ENCODE results near the gene CADM2.

Gene CADM2

DNA sequence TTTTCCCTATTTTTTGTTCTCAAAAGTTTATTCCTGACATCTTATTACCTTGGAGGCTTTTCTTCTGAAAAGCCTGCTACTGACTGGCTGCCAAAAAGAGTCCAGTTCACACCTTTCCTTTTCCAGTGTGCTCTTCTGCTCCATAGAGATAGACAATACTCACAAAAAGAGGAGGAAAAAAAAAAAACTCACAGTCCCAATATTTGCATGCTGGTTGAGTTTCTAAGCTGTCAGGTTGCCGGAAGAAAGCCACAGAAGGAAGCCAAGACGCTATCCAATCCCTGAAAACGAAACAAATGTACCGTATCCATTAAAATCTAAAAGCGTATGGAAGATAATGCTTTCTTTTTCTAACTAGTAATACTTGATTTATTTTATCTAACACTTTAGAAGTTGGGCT, 299.5 kb downstream of the CADM2 start:
- no peak for DNase-seq (ENCODE audit: low read depth)
- no peak overlapping the region for H3K4me3 ChIP-seq (ENCODE audit: low read depth, low read length)
- in situ Hi-C loops (cut with HindIII; ENCODE audit: low sequenced_read_pairs), result no loop called here
- TF ChIP-seq, protein P1, sequence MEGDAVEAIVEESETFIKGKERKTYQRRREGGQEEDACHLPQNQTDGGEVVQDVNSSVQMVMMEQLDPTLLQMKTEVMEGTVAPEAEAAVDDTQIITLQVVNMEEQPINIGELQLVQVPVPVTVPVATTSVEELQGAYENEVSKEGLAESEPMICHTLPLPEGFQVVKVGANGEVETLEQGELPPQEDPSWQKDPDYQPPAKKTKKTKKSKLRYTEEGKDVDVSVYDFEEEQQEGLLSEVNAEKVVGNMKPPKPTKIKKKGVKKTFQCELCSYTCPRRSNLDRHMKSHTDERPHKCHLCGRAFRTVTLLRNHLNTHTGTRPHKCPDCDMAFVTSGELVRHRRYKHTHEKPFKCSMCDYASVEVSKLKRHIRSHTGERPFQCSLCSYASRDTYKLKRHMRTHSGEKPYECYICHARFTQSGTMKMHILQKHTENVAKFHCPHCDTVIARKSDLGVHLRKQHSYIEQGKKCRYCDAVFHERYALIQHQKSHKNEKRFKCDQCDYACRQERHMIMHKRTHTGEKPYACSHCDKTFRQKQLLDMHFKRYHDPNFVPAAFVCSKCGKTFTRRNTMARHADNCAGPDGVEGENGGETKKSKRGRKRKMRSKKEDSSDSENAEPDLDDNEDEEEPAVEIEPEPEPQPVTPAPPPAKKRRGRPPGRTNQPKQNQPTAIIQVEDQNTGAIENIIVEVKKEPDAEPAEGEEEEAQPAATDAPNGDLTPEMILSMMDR (IDR thresholded peaks at IDR 0.05; ENCODE audit: low read depth, low read length, missing control alignments), result no peak

DNA sequence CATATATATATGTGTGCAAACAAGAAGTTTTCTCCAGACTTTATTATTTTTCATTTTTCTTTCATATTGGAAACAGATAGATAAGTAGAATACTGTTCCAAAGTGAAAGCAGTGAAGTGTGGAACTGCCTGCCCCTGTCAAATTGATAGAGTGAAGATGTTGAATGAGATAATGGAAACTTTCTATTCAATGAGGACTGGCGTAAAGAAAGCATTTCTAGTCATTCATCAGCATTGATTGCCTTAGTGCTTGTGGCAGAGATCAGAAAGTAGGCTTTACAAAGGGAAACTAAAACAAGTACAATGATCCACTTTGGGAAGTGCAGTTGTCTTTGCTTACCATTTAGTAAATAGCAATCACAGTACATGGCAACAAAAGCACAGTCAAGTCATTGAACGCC, 300.0 kb downstream of the CADM2 start:
- TF ChIP-seq, protein P1 (IDR thresholded peaks at IDR 0.05; ENCODE audit: low read depth, low read length, missing control alignments), result no peak
- H3K4me3 ChIP-seq (ENCODE audit: low read depth, low read length), result no peak overlapping the region
- in situ Hi-C loops (cut with HindIII; ENCODE audit: low sequenced_read_pairs), result no loop called here
- no peak for DNase-seq (ENCODE audit: low read depth)

DNA sequence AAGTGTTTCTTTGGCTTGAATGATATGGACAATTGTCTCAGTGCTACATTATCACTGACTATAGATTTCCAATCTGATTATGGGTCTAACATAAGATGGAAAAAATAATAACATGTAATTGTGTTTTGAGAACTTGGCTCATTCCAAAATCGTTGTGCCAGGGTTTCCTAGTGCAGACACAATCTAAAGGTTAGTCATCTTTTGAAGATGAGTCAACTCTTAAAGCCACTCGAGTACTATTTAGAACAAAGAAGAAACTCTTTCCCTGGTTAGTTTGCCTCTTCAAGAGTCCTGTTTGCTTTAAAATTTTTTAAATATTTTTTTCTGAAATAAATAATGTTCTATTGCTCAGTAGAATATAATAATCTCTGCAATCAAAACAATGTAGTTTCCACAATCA, 301.0 kb downstream of the CADM2 start:
- in situ Hi-C loops (cut with HindIII; ENCODE audit: low sequenced_read_pairs), result no loop called here
- DNase-seq (ENCODE audit: low read depth), result no peak
- TF ChIP-seq, protein P1 (IDR thresholded peaks at IDR 0.05; ENCODE audit: low read depth, low read length, missing control alignments), result no peak
- no peak overlapping the region for H3K4me3 ChIP-seq (ENCODE audit: low read depth, low read length)

DNA sequence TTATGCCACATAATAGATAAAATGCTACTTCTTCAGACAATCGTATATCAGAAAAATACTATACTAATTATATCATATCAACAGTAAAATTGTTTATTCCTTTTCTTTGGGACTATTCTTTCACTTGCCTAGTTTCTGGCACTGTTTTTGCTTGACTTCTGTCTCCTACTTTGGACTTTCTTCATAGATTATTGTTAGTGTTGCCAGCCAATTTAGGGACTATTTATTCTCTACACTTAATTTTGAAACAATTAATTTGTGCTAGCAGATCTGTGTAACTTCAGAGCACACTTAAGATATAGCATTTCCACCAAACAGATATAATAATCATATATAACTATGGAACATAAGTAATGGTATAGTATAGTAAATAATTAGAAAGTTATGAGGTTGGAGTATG, 305.6 kb downstream of the CADM2 start:
- TF ChIP-seq, protein P1 (IDR thresholded peaks at IDR 0.05; ENCODE audit: low read depth, low read length, missing control alignments), result no peak
- no peak overlapping the region for H3K4me3 ChIP-seq (ENCODE audit: low read depth, low read length)
- in situ Hi-C loops (cut with HindIII; ENCODE audit: low sequenced_read_pairs), result no loop called here
- no peak for DNase-seq (ENCODE audit: low read depth)

DNA sequence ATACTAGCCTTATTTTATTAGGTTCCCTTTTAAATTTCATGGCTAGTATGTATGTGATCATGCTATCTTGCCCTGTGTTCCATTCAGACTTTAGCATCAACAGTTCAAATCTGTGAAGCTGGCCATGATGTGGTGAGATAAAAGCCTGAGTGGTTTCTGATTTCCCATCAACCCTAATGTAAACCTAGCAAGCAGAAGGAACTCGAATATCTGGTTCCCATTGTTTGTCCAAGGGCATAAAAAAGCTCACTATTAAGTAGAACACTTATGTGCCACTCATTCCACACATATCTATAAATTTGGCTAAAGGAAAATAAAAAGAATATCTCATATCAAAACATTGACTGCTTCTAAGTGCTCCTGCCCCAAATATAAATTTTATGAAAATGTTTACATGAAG, 311.7 kb downstream of the CADM2 start:
- TF ChIP-seq, protein P1 (IDR thresholded peaks at IDR 0.05; ENCODE audit: low read depth, low read length, missing control alignments), result no peak
- H3K4me3 ChIP-seq (ENCODE audit: low read depth, low read length), result no peak overlapping the region
- no peak for DNase-seq (ENCODE audit: low read depth)
- in situ Hi-C loops (cut with HindIII; ENCODE audit: low sequenced_read_pairs), result no loop called here

DNA sequence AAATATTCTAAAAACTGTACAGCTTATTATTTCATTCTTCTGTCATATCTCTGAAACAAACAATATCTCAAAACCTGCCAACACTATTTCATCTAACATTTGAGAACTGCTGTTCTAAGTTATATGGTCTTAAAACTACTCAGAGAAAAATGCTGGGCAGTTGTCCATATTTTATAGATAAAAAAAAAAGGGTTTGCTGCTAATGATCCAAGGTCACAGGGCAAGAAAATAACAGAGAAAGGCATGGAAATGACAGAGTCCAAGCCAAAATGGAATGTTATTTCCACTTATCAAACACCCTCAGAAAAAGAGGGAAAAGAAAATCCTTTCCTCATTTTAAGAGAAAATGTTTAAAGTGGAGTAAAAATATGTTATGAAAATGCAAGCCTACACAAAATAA, 313.1 kb downstream of the CADM2 start:
- TF ChIP-seq, protein P1 (IDR thresholded peaks at IDR 0.05; ENCODE audit: low read depth, low read length, missing control alignments), result no peak
- in situ Hi-C loops (cut with HindIII; ENCODE audit: low sequenced_read_pairs), result no loop called here
- DNase-seq (ENCODE audit: low read depth), result no peak
- H3K4me3 ChIP-seq (ENCODE audit: low read depth, low read length), result no peak overlapping the region

DNA sequence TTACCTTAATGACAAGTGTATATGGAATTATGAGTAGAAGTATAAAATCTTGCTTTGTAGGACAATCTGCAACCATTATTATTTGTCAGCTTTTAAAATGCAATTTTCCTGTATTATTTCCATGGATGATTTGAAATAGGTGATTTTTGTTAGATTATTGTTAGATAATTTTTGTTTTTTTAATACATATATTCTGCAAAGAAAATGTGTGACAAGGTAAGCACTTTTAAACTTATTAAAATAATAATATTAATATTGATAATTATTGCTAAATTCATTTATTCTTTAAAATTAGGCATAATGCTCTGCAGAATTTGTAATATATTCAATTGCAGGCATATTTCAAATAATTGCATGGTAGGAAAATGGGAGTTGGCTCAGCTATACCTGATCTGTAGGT, 329.5 kb downstream of the CADM2 start:
- DNase-seq (ENCODE audit: low read depth), result no peak
- H3K4me3 ChIP-seq (ENCODE audit: low read depth, low read length), result no peak overlapping the region
- TF ChIP-seq, protein P1 (IDR thresholded peaks at IDR 0.05; ENCODE audit: low read depth, low read length, missing control alignments), result no peak
- in situ Hi-C loops (cut with HindIII; ENCODE audit: low sequenced_read_pairs), result no loop called here
